ENCODE results near the gene C16orf54. TPM values are rescaled to one million over a fixed set of nuclear protein-coding genes. Genes with fewer than 3 reads are reported as not detected.
"Not testable (repeated sequence)": the region's sequence is repeated elsewhere in the genome, so short reads cannot be mapped to it uniquely, and the experiment has no call there.

The C16orf54 gene
- total and polyA plus RNA-seq, 2 donors from 2014 or later: 0.39 to 4.9 TPM

- Histone ChIP-seq H3K27ac (ENCODE audit: low read depth in 2 of 2, low read length in 2 of 2) (no peak overlapping the region), H3K9me3 (ENCODE audit: control insufficient read depth in 2 of 3, insufficient read depth in 1 of 3, low read length in 3 of 3) (no peaks in the 10 kb centered on the region), H3K4me3 (ENCODE audit: low read length in 3 of 3) (no peak overlapping the region), H3K9ac (ENCODE audit: low read length in 3 of 3) (no peak overlapping the region), H3K27me3 (ENCODE audit: control insufficient read depth, insufficient read depth, low read length) (no peaks in the 10 kb centered on the region), H3K4me1 (ENCODE audit: control insufficient read depth in 2 of 3, insufficient read depth in 2 of 3, low read depth in 1 of 3, low read length in 3 of 3) (no peaks in the 10 kb centered on the region), H3K36me3 (ENCODE audit: control insufficient read depth in 2 of 3, insufficient read depth in 3 of 3, low read length in 3 of 3) (no peaks in the 10 kb centered on the region)
- TF ChIP-seq CTCF (IDR thresholded peaks at IDR 0.05; ENCODE audit: borderline replicate concordance, extremely low read depth, insufficient read depth): no peak
- intact Hi-C loops (cut with DNase I): no loop called here
- no peak for FAIRE-seq
- no peak for DNase-seq
Measured at GRCh38 chr16:29763326-29763725, 17.5 kb upstream of the C16orf54 start.

- no peak for FAIRE-seq
- no peak for DNase-seq
- H3K27me3 ChIP-seq (ENCODE audit: control insufficient read depth, insufficient read depth, low read length): no peaks in the 10 kb centered on the region
- intact Hi-C loops (cut with DNase I): no loop called here
- H3K9me3 ChIP-seq (ENCODE audit: control insufficient read depth in 2 of 3, insufficient read depth in 1 of 3, low read length in 3 of 3): no peaks in the 10 kb centered on the region
- H3K4me1 ChIP-seq (ENCODE audit: control insufficient read depth in 2 of 3, insufficient read depth in 2 of 3, low read depth in 1 of 3, low read length in 3 of 3): peaks cover 0 to 2% (median 0%) of the 10 kb centered on the region in 3 donors
- no peak for TF ChIP-seq CTCF (IDR thresholded peaks at IDR 0.05; ENCODE audit: borderline replicate concordance, extremely low read depth, insufficient read depth)
- H3K27ac ChIP-seq (ENCODE audit: low read depth in 2 of 2, low read length in 2 of 2): no peak overlapping the region
- no peaks in the 10 kb centered on the region for H3K36me3 ChIP-seq (ENCODE audit: control insufficient read depth in 2 of 3, insufficient read depth in 3 of 3, low read length in 3 of 3)
- no peak overlapping the region for H3K4me3 ChIP-seq (ENCODE audit: low read length in 3 of 3)
- no peak overlapping the region for H3K9ac ChIP-seq (ENCODE audit: low read length in 3 of 3)
Measured at GRCh38 chr16:29761882-29762281, 16.1 kb upstream of the C16orf54 start.

GRCh38 chr16:29761280-29761651 is 15.5 kb upstream of the C16orf54 start:
- H3K27me3 ChIP-seq (ENCODE audit: control insufficient read depth, insufficient read depth, low read length); H3K27ac ChIP-seq (ENCODE audit: low read depth in 2 of 2, low read length in 2 of 2); DNase-seq; FAIRE-seq; H3K4me3 ChIP-seq (ENCODE audit: low read length in 3 of 3); H3K4me1 ChIP-seq (ENCODE audit: control insufficient read depth in 2 of 3, insufficient read depth in 2 of 3, low read depth in 1 of 3, low read length in 3 of 3); H3K36me3 ChIP-seq (ENCODE audit: control insufficient read depth in 2 of 3, insufficient read depth in 3 of 3, low read length in 3 of 3); intact Hi-C loops (cut with DNase I); H3K9ac ChIP-seq (ENCODE audit: low read length in 3 of 3); H3K9me3 ChIP-seq (ENCODE audit: control insufficient read depth in 2 of 3, insufficient read depth in 1 of 3, low read length in 3 of 3): not testable (repeated sequence)

- DNase-seq: peak in 4 of 5 donors; percentile 63 to 72 (median 68)
- Histone ChIP-seq H3K36me3 (ENCODE audit: control insufficient read depth in 2 of 3, insufficient read depth in 3 of 3, low read length in 3 of 3) (no peaks in the 10 kb centered on the region), H3K4me1 (ENCODE audit: control insufficient read depth in 2 of 3, insufficient read depth in 2 of 3, low read depth in 1 of 3, low read length in 3 of 3) (peaks cover 0 to 2% (median 0%) of the 10 kb centered on the region in 3 donors), H3K9me3 (ENCODE audit: control insufficient read depth in 2 of 3, insufficient read depth in 1 of 3, low read length in 3 of 3) (no peaks in the 10 kb centered on the region), H3K27me3 (ENCODE audit: control insufficient read depth, insufficient read depth, low read length) (no peaks in the 10 kb centered on the region), H3K27ac (ENCODE audit: low read depth in 2 of 2, low read length in 2 of 2) (no peak overlapping the region), H3K4me3 (ENCODE audit: low read length in 3 of 3) (no peak overlapping the region), H3K9ac (ENCODE audit: low read length in 3 of 3) (no peak overlapping the region)
- no peak for FAIRE-seq
- intact Hi-C loops (cut with DNase I): no loop called here
- TF ChIP-seq CTCF (IDR thresholded peaks at IDR 0.05; ENCODE audit: borderline replicate concordance, extremely low read depth, insufficient read depth): no peak
Measured at GRCh38 chr16:29760567-29761279, 14.9 kb upstream of the C16orf54 start.

All from kidney (tissue), 14 donors.